Endothelial cell of umbilical vein (primary cell): ENCODE measurements around the gene C5orf47.

ENCODE experiments used
- CTCF ChIP-seq, 2 donors: IDR thresholded peaks; 1 replicate in 1 of 2; 2 replicates in 1 of 2; pipeline ENCODE4 v1.5.1; 2011; ENCODE audit warnings: low read length in 2 of 2, mild to moderate bottlenecking in 2 of 2, moderate library complexity in 2 of 2, control low read depth in 1 of 2, inconsistent platforms in 1 of 2, low read depth in 1 of 2; ENCODE audit not compliant: insufficient read depth in 1 of 2; ENCODE audit errors: extremely low read depth in 1 of 2
- POLR2AphosphoS5 ChIP-seq: IDR thresholded peaks from 2 replicates; pipeline ENCODE4 v1.6.1; 2012; ENCODE audit warnings: low read depth, mild to moderate bottlenecking, control low read depth, low read length, moderate library complexity; ENCODE audit not compliant: insufficient read depth

GRCh38 chr5:174008922-174009321, 20.0 kb downstream of the C5orf47 start:
- TF ChIP-seq CTCF (IDR thresholded peaks at IDR 0.05; ENCODE audit: extremely low read depth in 1 of 2, insufficient read depth in 1 of 2, low read depth in 1 of 2, low read length in 2 of 2) (no peak), POLR2AphosphoS5 (no peak)
